ENCODE data around the gene ZNF740. TPM values are rescaled to one million over a fixed set of nuclear protein-coding genes. Genes with fewer than 3 reads are reported as not detected.

The ZNF740 gene
- total RNA-seq, 2 donors from 2014 or later = 10.1 to 21.4 TPM

- TF ChIP-seq POLR2A (IDR thresholded peaks at IDR 0.05) (no peak), CTCF (IDR thresholded peaks at IDR 0.05) (no peak)
- Histone ChIP-seq H3K27ac (no peak overlapping the region), H3K4me1 (peaks cover 8% of the 10 kb centered on the region), H3K4me3 (no peak overlapping the region), H3K9me3 (no peaks in the 10 kb centered on the region), H3K36me3 (replicated peaks in 1 of 2; ENCODE audit: insufficient read depth in 1 of 2, low read depth in 2 of 2) (no peaks in the 10 kb centered on the region), H3K27me3 (no peaks in the 10 kb centered on the region)
- 68 to 80% methylated on average over 1 of the region's 1 CpG for WGBS, 2 donors
- DNase-seq (no peak), ATAC-seq (no peak)
- intact Hi-C loops (cut with DNase I) = no loop called here
Measured at GRCh38 chr12:53204351-53204750, 23.8 kb downstream of the ZNF740 start.

- 56 to 69% methylated on average over 7 of the region's 7 CpGs for WGBS, 2 donors
- intact Hi-C loops (cut with DNase I) = no loop called here
- no peak overlapping the region for H3K4me3 ChIP-seq
- ATAC-seq (peak; percentile 11), DNase-seq (peak in 1 of 4 donors; percentile 49)
- TF ChIP-seq CTCF (IDR thresholded peaks at IDR 0.05) (no peak), POLR2A (IDR thresholded peaks at IDR 0.05) (no peak)
- H3K27me3 ChIP-seq = no peaks in the 10 kb centered on the region
- peaks cover 8% of the 10 kb centered on the region for H3K4me1 ChIP-seq
- no peak overlapping the region for H3K27ac ChIP-seq
- peaks cover 0 to 2% of the 10 kb centered on the region in 2 donors for H3K36me3 ChIP-seq (replicated peaks in 1 of 2; ENCODE audit: insufficient read depth in 1 of 2, low read depth in 2 of 2)
- no peaks in the 10 kb centered on the region for H3K9me3 ChIP-seq
Measured at GRCh38 chr12:53205747-53206419, 25.4 kb downstream of the ZNF740 start.

- peaks cover 0 to 6% of the 10 kb centered on the region in 2 donors for H3K36me3 ChIP-seq (replicated peaks in 1 of 2; ENCODE audit: insufficient read depth in 1 of 2, low read depth in 2 of 2)
- no peak for ATAC-seq
- TF ChIP-seq CTCF (IDR thresholded peaks at IDR 0.05) = no peak
- TF ChIP-seq POLR2A (IDR thresholded peaks at IDR 0.05) = no peak
- H3K4me3 ChIP-seq = no peak within 1 kb of the TSS
- intact Hi-C loops (cut with DNase I) = no loop called here
- H3K4me1 ChIP-seq = peaks cover 8% of the 10 kb centered on the region
- H3K27ac ChIP-seq = no peak within 1 kb of the TSS
- 53 to 61% methylated on average over 5 of the region's 5 CpGs for WGBS, 2 donors
- no peaks in the 10 kb centered on the region for H3K27me3 ChIP-seq
- DNase-seq = no peak
- H3K9me3 ChIP-seq = no peaks in the 10 kb centered on the region
Measured at GRCh38 chr12:53207042-53207441, 26.5 kb downstream of the ZNF740 start, which contains the start of gene ITGB7. Gene ITGB7, minus strand, starts transcription at chr12:53207251. Its CDS starts 6,808 bp downstream, at chr12:53200443.

- no peaks in the 10 kb centered on the region for H3K27me3 ChIP-seq
- no peaks in the 10 kb centered on the region for H3K9me3 ChIP-seq
- peaks cover 0 to 6% of the 10 kb centered on the region in 2 donors for H3K36me3 ChIP-seq (replicated peaks in 1 of 2; ENCODE audit: insufficient read depth in 1 of 2, low read depth in 2 of 2)
- H3K27ac ChIP-seq = no peak overlapping the region
- peaks cover 8% of the 10 kb centered on the region for H3K4me1 ChIP-seq
- WGBS, 2 donors = 36 to 54% methylated on average over 2 of the region's 2 CpGs
- intact Hi-C loops (cut with DNase I) = no loop called here
- H3K4me3 ChIP-seq = no peak overlapping the region
- ATAC-seq (no peak), DNase-seq (no peak)
- TF ChIP-seq CTCF (IDR thresholded peaks at IDR 0.05) = no peak
- TF ChIP-seq POLR2A (IDR thresholded peaks at IDR 0.05) = no peak
Measured at GRCh38 chr12:53208435-53208834, 27.9 kb downstream of the ZNF740 start.

All from body of pancreas (tissue), 4 donors.